GM19324 (cell line): Measurements from ENCODE around the gene DNAJC24.

ENCODE experiments used
- ATAC-seq: cut with Tn5 transposase; IDR thresholded peaks from one replicate; pipeline ENCODE4 v1.9.1; 2021; ENCODE audit warnings: mild to moderate bottlenecking, moderate library complexity; ENCODE audit not compliant: unreplicated experiment, low FRiP score

Gene DNAJC24

DNA sequence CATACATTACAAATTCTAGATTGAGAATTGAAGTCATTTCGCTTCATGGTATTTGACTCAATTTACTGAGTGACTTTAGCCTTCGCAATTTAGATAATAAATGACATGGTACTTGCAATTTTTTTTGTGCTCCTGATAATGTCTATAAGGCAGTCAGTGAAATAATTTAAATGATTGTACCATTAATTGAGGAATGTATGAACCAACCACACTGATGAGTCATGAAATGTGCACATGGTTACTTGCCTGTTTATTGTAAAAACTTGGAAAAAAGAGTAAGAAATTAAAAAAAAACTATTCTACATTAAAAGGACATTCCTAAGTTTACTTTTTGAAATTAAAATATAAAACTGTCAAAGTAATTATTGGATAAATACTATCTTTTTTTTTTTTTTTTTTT, 43.3 kb downstream of the DNAJC24 start:
- no peak for ATAC-seq

DNA sequence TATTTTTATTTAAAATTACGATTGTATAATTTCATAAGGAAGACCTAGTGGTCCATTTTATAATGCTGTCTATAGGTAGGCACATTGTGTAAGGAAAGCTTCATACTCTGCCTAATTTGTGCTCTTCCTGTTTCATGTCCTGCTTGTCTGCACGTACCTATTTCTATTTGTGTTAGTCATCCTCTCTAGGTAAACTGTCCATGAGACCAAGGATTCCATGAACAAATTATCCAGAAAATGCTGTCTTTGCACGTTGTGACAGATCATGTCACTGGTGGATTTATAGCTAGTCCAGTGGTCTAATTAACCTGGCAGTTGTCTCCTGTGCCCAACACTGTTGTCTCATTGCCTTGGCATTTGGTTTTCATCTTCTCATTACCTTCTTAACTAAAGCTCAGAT, 44.7 kb downstream of the DNAJC24 start:
- no peak for ATAC-seq

DNA sequence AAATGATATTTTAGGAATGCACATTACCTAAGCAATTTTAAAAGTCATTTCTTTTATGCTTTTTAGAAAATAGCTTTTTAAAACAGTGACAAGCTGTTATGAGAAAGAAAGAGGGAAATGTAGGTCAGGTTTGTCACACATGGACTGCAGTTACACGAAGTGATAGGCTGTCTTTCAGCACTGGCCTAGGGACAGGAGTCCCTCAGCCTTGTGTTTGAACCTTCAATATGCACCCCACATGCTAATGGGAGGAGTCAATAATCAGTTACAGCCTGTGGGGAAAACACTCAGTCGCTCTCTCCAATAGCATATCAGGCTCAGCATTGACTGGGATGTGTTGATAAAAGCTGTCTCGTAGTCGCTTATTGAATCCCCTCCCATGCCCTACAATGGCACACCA, 45.8 kb downstream of the DNAJC24 start:
- no peak for ATAC-seq

DNA sequence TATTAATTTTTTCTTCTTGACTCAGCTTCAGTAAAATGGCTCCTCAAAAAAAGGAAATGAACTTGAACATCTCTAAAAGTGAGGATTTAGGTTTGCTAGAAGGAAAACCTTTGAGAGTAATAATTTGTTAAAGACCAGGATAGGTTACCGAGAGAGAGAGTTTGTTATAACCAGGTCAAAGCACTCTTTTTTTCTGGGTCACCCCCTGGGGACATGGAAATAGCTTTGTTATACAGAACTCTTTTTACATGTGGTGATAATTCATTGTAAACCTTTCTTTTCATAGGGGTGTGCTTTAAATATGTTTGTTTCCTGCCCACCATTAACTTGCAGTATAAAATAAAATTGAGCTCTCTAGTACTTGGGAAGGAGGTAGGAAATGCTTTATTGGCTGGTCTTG, 47.7 kb downstream of the DNAJC24 start:
- ATAC-seq, result no peak

DNA sequence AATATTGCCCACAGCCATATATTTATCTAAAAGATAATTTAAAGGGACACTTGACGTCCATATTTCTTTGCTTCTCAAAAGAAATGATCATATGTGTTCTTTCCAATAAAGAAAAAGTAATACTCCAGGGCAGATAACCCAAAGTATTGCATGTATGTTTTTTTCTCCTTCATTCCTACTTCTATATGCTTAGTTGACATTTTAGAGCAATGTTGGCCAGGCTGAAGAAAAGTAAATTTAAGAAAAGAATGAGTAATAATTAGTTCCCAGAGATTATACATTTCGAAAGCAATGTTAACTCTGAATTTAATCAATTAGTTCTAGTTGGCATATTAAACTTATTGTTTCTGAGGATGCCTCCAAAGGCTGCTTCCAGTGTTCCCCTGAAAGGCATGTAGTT, 48.2 kb downstream of the DNAJC24 start:
- no peak for ATAC-seq

DNA sequence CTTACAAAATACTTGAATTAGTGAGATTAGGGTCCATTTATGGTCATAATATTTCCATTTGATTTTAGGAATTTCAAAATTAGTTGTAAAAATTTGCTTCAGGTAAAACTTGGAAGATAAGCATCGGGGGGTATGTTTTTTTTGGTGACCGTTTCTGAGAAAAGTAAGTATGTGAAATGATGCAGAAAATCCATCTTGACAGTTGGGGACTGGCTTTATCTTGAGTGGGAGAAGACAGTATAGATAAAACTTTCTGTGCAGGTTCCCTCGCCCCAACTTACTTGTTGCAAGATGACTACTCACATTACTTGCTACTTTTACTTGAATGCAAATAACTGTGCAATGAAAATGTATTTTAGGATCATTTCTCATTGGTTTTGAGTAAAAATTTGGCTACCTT, 49.5 kb downstream of the DNAJC24 start:
- no peak for ATAC-seq

DNA sequence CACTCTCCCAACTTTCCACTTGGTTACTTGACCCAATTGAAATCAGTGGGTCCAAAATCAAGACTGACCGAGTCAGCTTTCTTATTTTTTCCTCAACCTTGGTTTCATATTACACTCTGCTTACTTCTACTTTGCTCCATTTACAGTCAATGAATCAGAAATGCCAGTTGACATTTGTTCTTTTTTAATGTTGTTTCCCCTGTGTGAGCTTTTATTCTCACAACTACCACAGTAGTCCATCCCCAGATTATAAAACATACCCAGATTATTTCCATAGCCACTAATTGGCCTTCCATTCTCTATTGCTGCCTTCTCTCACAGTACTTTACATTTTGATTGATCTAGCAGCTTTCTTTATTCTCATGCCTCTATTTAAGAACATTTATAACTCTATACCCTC, 50.0 kb downstream of the DNAJC24 start:
- no peak for ATAC-seq

DNA sequence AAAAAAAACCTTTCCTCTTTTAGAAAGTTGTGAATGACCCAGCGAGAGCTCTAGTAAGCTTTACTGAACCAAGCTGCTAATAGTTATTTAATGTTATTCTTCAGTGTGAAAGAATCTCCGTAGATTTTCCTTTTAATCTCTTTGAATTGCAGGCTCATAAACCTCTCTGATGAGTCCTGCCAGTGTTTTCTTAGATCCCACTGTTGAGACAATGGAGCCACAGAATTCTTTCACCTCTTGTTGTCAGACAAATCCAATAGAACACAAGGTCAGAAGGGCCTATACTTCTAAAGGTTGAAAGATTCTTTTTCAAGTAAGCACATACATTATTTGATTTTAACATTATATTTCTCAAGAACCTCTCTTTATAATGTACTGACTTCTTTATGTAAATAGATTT, 52.2 kb downstream of the DNAJC24 start:
- no peak for ATAC-seq

DNA sequence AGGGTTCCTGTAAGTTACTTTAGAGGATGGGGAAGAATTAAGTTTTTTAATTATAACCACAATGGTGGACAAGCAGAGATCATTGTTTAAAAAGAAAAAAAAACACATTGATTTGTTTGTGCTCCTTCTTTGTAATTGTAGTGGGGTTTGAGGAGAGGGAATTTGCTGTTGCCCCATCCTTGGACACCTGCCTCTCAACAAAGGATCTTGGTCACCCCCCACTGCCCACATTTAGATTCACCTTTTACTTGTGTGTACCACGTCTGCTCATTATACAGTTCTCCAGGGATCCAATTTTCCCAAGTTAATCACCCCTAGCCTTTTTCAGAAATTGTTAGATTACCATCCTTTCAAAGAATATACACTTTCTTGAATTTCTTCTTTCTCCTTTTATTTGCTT, 53.0 kb downstream of the DNAJC24 start:
- no peak for ATAC-seq

DNA sequence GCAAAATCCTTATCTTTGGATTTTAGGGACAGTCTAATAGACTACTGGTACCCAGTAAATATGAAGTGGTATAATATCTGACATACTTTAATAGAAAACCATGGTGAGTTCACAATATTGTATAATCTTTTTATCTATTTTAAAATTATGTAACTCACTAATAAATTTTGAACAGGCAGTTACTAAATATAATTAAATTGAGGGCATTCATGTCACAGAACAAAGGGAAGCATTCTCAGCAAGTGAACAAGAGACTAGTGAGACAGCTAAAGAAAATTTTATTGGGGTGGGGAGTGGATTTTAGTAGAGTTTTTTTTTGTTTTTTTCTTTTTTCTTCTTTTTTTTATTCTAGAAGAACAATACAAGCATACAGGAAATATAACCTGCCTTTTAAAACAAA, 55.0 kb downstream of the DNAJC24 start:
- ATAC-seq, result no peak

DNA sequence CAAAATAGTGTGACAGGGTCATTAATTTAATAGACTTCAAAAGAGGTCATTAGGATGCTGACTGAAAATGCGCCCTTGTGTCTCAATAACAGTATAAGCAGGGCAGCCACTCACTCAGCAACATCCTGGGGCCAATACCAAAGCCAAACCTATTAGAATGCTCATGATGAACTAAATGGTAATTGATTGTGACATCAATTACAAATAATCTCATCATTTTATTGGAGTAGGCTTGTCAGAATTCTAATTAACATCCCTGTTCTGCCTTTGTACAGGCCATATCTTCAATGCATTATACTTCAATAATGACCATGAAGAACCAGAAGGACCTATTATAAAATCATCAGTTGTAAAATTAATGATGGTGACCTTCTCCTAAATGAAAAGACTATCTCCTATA, 64.2 kb downstream of the DNAJC24 start:
- no peak for ATAC-seq

DNA sequence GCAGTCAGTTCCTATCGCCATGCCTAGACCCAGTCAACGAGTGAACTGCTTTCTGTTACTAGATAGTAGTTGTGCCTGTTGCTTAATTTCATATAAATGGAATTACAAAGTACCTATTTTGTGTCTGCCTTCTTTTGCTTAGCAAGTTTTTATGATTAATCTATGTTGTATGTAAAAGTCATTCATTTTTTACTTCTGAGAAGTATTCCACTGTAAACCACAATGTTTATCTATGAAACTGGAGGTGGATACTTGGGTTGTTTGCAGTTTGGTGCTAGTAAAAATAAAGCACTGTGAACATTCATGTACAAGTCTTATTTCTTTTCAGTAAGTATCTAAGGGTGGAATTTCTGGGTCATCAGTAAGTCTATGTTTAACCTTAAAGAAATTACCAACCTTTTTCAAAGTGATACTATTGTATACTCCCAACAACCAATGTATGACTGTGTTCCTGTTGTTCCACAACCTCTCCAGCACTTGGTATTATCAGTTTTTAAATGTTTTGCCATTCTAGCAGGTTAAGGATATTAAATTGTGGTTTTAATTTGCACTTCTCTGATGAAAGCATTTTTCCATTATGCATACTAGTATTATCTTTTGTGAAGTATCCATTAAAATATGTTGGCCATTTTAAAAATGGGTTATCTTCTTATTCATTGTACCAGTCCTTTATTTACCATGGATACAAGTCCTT, 68.2 kb downstream of the DNAJC24 start:
- ATAC-seq, result no peak

DNA sequence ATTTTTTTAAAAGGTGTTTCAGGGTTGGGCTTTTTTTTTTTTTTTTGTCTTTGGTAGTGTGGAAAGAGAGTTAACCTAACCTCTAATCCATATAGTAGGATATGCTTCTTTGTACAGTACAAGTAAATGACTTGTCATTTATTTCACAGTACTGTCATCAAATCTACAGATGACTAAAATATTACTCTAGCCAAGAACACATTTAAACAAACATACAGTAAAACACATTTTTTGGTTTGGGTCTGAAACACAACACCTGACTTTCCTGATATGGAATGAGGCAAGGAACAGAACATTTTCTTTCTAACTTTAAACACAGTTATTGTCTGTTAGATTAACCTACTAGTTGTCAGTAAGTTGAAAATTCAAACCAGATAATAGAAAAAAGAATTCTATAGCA, 71.6 kb downstream of the DNAJC24 start:
- no peak for ATAC-seq

DNA sequence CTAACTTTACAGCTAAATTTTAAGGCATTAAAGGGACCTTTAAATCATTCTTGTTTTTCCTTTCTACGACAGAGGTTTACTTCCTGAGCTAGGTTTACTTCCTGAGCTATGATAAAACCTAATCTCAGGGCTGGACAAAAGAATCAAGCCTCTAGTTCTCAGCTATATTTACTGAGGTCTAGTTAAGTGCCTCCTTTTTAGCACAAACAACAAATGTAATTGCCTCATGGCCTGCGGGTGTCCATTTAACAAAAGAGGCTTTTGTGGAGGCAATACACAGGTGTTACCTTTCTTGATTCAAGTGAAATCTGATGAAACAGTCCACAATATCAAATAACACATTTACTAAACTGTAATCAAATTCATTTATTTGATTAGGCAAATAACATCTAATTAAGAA, 72.4 kb downstream of the DNAJC24 start:
- no peak for ATAC-seq

DNA sequence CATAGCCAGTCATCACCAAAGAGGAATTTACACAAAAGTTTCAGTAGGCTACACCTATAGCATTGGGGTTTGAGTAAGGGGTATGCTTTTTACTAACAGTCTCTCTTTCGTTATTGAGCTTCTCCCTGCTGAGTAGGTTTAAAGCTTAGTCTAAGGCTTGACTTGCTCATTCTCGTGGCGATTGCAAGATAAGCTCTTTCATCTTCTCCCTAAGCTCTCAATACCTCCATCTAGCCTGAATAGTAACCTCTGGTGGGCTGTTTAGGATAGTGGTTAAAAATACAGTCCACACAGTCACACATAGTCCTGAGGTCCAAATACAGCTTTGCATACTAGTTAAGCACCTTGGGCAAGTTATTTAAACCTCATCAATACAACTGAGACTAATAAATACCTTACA, 74.1 kb downstream of the DNAJC24 start:
- ATAC-seq, result no peak

DNA sequence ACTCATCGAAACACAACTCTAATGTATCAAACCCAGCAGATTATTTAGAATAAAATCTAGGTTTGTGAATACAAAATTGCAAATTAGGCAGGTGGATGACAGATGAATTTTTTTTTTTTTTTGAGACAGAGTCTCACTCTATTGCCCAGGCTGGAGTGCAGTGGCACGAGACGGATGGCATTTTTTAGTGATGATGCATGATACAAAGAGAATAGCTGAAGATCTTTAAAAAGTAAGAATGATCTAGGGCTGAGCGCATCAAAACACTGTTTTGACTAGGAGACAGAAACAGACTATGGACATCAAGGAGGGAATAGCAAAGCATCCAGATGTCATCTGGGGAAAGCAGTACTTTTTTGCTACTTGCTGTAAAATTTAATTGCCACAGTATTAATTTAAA, 76.0 kb downstream of the DNAJC24 start:
- ATAC-seq, result no peak

DNA sequence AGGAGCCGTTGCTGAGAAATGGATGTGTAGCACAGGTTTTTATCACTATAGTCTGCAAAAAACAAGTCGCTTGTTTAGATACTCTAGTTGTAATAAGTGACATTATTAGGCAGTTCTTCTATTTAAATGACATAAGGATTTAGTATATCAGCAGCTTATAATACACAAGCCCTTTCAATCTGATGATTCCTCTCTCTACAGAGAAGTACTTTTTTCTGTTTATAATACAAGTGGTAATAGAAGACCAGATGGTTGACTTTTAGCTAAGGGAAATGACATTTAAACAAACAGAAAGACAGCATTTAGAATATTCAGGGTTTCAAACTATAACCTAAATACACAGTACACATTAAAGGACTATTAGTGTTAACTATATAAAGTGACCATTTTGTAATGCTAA, 79.4 kb downstream of the DNAJC24 start:
- no peak for ATAC-seq

DNA sequence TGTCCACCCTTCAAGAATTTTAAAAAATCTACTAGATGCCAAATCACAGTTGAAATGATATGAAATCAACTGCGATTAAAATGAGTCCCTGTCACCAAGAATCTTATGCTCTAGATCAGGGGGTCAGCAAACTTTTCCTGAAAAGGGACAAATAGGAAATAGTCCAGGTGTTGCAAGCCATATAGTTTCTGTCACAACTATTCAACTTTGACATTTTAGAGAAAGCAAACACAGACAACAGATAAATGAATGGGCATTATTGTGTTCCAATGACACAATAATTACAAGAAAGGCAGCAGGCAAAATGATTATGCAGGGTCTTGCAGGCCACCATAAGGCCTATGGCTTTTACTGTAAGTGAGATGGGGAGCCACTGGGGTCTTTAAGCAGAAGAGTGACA, 81.2 kb downstream of the DNAJC24 start:
- no peak for ATAC-seq

DNA sequence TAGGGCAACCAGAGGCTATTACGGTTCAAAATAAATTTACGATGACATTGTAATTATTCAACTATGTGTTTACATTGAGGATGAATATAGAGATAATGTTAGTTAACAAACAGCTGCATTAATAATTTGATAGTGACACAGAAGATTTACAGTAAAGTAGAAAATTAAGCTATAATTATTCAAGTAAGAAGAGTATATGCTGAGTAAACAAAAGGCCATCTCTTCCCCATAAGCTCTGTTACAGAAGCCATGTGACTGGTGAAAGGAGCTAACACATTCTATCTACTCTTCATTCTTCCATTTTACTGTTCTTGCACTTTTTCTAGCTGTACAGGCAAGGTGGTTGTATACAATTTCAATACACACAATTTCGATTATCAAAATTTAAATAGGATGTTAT, 85.5 kb downstream of the DNAJC24 start:
- no peak for ATAC-seq

DNA sequence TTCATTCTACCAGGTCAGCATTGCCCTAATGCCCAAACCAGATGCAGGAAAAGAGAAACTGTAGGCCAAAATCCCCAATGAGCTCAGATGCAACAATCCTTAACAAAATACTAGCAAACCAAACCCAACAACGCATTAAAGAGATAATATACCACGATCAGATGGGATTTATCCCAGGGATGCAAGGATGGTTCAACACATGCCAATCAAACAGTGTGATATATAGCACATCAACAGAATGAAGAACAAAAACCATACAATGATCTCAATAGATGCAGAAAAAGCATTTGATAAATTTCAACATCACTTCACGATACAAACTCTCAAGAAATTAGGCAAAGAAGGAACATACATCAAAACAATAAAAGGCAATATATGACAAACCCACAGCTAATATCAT, 94.8 kb downstream of the DNAJC24 start:
- no peak for ATAC-seq

DNA sequence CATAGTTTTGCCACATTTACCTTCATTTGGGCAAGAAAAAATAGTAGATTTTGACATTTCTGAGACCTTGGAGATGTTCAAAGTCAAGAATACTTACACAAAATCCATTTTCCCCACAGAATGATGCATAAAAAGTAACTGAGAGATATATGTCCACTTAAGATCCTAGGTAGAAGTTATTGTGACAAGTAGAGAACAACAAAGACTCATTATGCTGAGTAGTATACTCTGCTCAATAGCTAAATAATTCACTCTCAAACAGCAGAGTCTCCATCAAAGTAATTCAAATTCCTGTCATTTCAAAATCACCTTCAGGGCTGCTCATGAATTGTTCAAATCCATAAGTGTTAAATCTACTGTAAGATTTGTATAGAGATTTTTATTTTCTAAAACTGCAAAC, 104.4 kb downstream of the DNAJC24 start:
- ATAC-seq, result no peak

DNA sequence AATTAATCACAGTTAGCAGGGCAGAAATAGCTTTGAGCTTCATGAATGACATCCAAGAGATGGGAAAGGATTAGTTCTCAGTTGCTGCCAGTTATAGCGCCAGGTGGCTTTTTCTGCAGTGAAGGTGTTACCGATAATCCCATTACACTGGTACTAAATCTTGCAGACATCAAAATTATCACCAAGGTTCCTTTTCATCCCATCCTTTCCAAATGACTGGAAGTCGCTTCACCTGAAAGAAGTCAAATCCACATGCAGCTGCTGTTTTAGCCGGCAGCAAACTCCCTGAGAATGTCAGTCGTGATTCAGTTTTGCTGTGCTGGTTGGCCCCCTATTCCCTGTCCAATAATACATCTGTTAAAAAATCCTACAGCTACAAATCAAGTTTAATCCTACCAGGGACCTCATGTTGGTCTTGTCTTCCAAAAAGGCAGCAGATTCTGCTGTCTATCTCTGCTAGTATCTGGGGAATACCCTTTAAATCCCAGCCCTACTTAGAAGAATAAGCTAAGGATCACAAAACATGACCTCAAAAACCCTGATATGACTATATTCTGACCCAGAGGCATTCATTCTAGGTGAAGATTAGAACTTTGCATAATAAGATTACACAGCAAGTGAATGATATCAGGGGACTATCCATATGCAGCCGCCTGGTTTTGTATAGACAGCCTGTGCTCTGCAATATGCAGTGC, 108.0 kb downstream of the DNAJC24 start:
- no peak for ATAC-seq

DNA sequence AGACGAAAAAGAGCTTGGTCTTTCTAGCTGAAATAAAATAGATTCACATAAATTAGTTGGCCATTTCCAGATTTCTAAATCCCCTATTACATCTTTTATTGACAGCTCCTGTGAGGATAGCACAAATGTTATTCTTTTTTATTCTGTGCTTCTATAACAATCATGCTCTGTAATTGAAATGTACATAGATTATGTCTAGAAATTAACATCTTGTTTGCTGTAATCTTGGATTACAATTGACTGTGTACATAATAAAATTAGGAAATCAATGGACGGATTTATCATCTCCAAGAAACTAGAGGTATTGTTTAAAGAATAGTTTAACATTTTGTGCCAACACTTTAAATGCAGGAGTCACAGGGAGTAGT, 108.5 kb downstream of the DNAJC24 start:
- no peak for ATAC-seq
